NCI-H128 (cell line): ENCODE measurements around the gene SLAMF1.
"Not testable (repeated sequence)": the region's sequence is repeated elsewhere in the genome, so short reads cannot be mapped to it uniquely, and the experiment has no call there.

Experiments used
- DNase-seq: peaks from one replicate; lab custom pipeline; 2025; ENCODE audit not compliant: unreplicated experiment; lab: John Stamatoyannopoulos, UW

Gene SLAMF1

GRCh38 chr1:160565564-160565963, 81.3 kb downstream of the SLAMF1 start:
- DNase-seq = no peak

DNA sequence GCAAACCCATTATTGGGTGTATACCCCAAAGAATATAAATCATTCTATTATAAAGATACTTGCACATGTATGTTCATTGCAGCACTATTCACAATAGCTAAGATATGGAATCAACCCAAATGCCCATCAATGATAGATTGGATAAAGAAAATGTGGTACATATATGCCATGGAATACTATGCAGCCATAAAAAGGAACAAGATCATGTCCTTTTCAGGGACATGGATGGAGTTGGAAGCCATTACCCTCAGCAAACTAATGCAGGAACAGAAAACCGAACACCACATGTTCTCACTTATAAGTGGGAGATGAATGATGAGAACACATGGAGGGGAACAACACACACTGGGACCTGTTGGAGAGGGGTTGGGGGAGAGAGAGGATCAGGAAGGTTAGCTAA, 83.6 kb downstream of the SLAMF1 start:
- DNase-seq = not testable (repeated sequence)

DNA sequence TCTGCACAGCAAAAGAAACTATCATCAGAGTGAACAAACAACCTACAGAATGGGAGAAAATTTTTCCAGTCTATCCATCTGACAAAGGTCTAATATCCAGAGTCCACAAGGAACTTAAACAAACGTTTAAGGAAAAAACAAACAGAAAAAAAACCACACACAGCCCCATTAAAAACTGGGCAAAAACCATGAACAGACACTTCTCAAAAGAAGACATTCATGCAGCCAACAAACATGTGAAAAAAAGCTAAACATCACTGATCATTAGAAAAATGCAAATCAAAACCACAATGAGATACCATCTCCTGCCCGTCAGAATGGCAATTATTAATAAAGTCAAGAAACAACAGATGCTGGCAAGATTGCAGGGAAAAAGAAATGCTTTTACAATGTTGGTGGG, 84.1 kb downstream of the SLAMF1 start:
- not testable (repeated sequence) for DNase-seq

GRCh38 chr1:160560806-160561205, 86.0 kb downstream of the SLAMF1 start:
- no peak for DNase-seq

DNA sequence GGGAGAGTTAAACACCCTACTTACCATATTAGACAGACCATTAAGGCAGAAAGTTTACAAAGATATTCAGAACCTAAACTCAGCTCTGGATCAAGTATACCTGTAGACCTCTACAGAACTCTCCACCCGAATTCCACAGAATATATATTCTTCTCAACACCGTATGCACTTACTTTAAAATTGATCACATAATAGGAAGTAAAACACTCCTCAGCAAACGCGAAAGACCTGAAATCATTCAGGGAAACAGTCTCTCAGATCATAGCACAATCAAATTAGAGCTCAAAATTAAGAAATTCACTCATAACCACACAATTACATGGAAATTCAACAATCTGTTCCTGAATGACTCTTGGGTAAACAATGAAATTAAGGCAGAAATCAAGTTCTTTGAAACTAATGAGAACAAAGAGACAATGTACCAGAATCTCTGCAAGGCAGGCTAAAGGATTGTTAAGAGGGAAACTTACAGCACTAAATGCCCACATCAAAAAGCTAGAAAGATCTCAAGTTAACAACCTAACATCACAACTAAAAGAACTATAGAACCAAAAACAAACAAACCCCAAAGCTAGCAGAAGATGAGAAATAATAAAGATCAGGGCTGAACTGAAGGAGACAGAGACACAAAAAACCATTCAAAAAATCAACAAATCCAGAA, 86.7 kb downstream of the SLAMF1 start:
- no peak for DNase-seq

DNA sequence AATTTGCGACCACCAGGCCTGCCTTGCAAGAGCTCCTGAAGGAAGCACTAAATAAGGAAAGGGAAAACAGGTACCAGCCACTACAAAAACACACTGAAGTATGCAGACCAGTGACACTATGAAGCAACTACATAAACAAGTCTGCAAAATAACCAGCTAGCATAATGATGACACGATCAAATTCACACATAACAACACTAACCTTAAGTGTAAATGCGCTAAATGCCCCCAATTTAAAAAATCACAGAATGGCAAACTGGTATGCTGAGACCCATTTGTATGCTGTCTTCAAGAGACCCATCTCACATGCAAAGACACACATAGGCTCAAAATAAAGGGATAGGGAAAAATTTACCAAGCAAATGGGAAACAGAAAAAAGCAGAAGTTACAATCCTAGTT, 87.4 kb downstream of the SLAMF1 start:
- not testable (repeated sequence) for DNase-seq

DNA sequence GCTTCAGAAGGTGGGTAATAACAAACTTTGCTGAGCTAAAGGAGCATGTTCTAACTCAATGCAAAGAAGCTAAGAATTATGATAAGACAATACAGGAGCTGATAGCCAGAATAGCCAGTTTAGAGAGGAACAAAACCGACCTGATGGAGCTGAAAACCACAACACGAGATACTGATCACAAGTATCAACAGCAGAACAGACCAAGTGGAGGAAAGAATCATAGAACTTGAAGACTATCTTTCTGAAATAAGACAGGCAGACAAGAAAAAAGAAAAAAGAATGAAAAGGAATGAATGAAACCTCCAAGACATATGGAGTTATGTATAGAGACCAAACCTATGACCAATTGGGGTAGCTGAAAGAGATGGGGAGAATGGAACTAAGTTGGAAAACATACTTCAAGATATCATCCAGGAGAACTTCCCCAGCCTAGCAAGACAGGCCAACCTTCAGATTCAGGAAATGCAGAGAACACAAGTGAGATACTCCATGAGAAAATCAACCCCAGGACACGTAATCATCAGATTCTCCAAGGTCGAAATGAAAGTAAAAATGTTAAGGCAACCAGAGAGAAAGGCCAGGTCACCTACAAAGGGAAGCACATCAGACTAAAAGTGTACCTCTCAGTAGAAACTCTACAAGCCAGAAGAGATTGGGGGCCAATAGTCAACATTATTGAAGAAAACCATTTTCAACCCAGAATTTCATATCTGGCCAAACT, 88.0 kb downstream of the SLAMF1 start:
- DNase-seq = no peak
